K562 (cell line): ENCODE measurements around the gene ALK. TPM values are rescaled to one million over a fixed set of nuclear protein-coding genes. Genes with fewer than 3 reads are reported as not detected.

ENCODE experiments used
- ATAC-seq: fragments of 200-7000 bp; cut with Tn5 transposase; 3 replicates; pipeline ENCODE4 v1.9.1; 2020; ENCODE audit warnings: moderate library complexity
- BruUV-seq: library from RNA; stranded (reverse); fragments of 400-500 nt; replicated peaks from 2 replicates; lab custom pipeline; 2021; lab: Mats Ljungman, UMichigan
- CTCF ChIA-PET: fragments of 300-600 bp; formaldehyde crosslinking; extraction: SDS; loops from one replicate; lab custom pipeline; 2021; ENCODE audit warnings: low intra/inter-chr PET ratio; lab: Yijun Ruan, JAX
- POLR2A ChIA-PET: fragments of 300-600, 350-650 bp; sonication (Branson Sonifier 250); formaldehyde crosslinking; extraction: SDS; loops from one replicate; lab custom pipeline; 2021; ENCODE audit warnings: antibody characterized with exemption, inconsistent platforms; lab: Yijun Ruan, JAX
- DNase-seq, 4 experiments: peaks; one replicate each; pipeline versions ENCODE4 v3.0.0 to v3.0.0-alpha.2; 2011 to 2018; ENCODE audit warnings: low spot score in 3 of 4, mixed read lengths in 3 of 4; ENCODE audit errors: extremely low read depth in 1 of 4
- FAIRE-seq: peaks from 2 replicates; lab custom pipeline; 2011; peaks lifted over from hg19 to GRCh38; lab: Jason Lieb, UNC
- H2AFZ ChIP-seq: 2 replicates; pipeline ENCODE4 v1.6.0; 2011; ENCODE audit warnings: low read depth, low read length, control low read depth, inconsistent platforms
- H3K27ac ChIP-seq: fragments of 200-600 bp; 3 replicates; pipeline ENCODE4 v1.8.0; 2011; ENCODE audit warnings: low read depth, mild to moderate bottlenecking, control low read depth, inconsistent platforms, low read length, moderate library complexity, mixed read lengths; ENCODE audit errors: extremely low read depth
- H3K27me3 ChIP-seq, 2 experiments: fragments of 300-600 bp in 1 of 2; 2 replicates in 1 of 2; 3 replicates in 1 of 2; pipeline versions ENCODE4 v1.6.0 to v1.8.0; 2011; ENCODE audit warnings: inconsistent platforms in 2 of 2, low read length in 2 of 2, mild to moderate bottlenecking in 1 of 2, mixed read lengths in 1 of 2, moderate library complexity in 1 of 2; ENCODE audit not compliant: control insufficient read depth in 2 of 2, insufficient read depth in 2 of 2
- H3K36me3 ChIP-seq: fragments of 300-600 bp; 3 replicates; pipeline ENCODE4 v1.8.0; 2011; ENCODE audit warnings: mild to moderate bottlenecking, low read length, inconsistent platforms; ENCODE audit not compliant: control insufficient read depth, insufficient read depth
- H3K4me1 ChIP-seq, 2 experiments: fragments of 200-600 bp in 1 of 2; replicated peaks in 1 of 2; 2 replicates in 1 of 2; 3 replicates in 1 of 2; pipeline versions ENCODE4 v1.5.1 to v1.8.0; 2011; ENCODE audit warnings: inconsistent platforms in 2 of 2, low read length in 2 of 2, mild to moderate bottlenecking in 1 of 2, mixed read lengths in 1 of 2, moderate library complexity in 1 of 2; ENCODE audit not compliant: control insufficient read depth in 2 of 2, insufficient read depth in 2 of 2
- H3K4me2 ChIP-seq: 2 replicates; pipeline ENCODE4 v1.6.1; 2011; ENCODE audit warnings: low read length, control low read depth, inconsistent platforms, mixed read lengths; ENCODE audit not compliant: insufficient read depth
- H3K4me3 ChIP-seq: fragments of 200-600 bp; sonication (generic), shearing (Covaris generic); 2 replicates; pipeline ENCODE4 v1.5.1; 2016; ENCODE audit warnings: control low read depth, inconsistent platforms
- H3K79me2 ChIP-seq: fragments of 200-600 bp; 3 replicates; pipeline ENCODE4 v1.8.0; 2011; ENCODE audit warnings: low read length, inconsistent platforms; ENCODE audit not compliant: control insufficient read depth, insufficient read depth
- H3K9ac ChIP-seq, 2 experiments: 2 replicates each; pipeline versions ENCODE4 v1.6.0 to v1.6.1; 2011; ENCODE audit warnings: low read depth in 2 of 2, low read length in 2 of 2, control low read depth in 1 of 2, inconsistent platforms in 1 of 2, mild to moderate bottlenecking in 1 of 2, mixed read lengths in 1 of 2; ENCODE audit not compliant: insufficient read depth in 1 of 2
- H3K9me1 ChIP-seq: one replicate; pipeline ENCODE4 v1.6.0; 2011; ENCODE audit warnings: inconsistent platforms, mild to moderate bottlenecking, low read length, moderate library complexity; ENCODE audit not compliant: control insufficient read depth, insufficient read depth
- H3K9me3 ChIP-seq: replicated peaks from 2 replicates; pipeline ENCODE4 v1.5.1; 2011; ENCODE audit warnings: low read depth, low read length, inconsistent platforms; ENCODE audit not compliant: control insufficient read depth, insufficient read depth
- H4K20me1 ChIP-seq: replicated peaks from 2 replicates; pipeline ENCODE4 v1.6.1; 2011; ENCODE audit warnings: low read length, inconsistent platforms, mixed read lengths; ENCODE audit not compliant: control insufficient read depth, insufficient read depth
- CTBP1 ChIP-seq: fragments of 450-650 bp; IDR thresholded peaks from 2 replicates; pipeline ENCODE4 v1.6.1; 2016; ENCODE audit warnings: borderline replicate concordance
- ERF ChIP-seq: fragments of 450-650 bp; formaldehyde crosslinking; IDR thresholded peaks from 2 replicates; pipeline ENCODE4 v1.4.0; 2020; ENCODE audit warnings: mild to moderate bottlenecking, mixed read lengths
- FUS ChIP-seq: fragments of 200-400 bp; formaldehyde crosslinking; optimal IDR thresholded peaks from 2 replicates; pipeline ENCODE3; 2017; ENCODE audit warnings: low read depth, low read length
- NFXL1 ChIP-seq: fragments of 450-650 bp; formaldehyde crosslinking; IDR thresholded peaks from 2 replicates; pipeline ENCODE4 v1.4.0; 2021; ENCODE audit warnings: mild to moderate bottlenecking
- RBBP5 ChIP-seq: fragments of 200-600 bp; sonication (generic); IDR thresholded peaks from 2 replicates; pipeline ENCODE4 v1.6.1; 2012; ENCODE audit warnings: borderline replicate concordance, mild to moderate bottlenecking, low read length, control low read depth, inconsistent platforms; ENCODE audit not compliant: insufficient read depth, poor library complexity, severe bottlenecking
- RNF219 ChIP-seq: fragments of 250-450 bp; sonication (Bioruptor Pico); IDR thresholded peaks from 2 replicates; pipeline ENCODE4 v1.5.0; 2022; ENCODE audit warnings: mild to moderate bottlenecking
- SLC30A9 ChIP-seq: fragments of 250-450 bp; sonication (Bioruptor Pico); IDR thresholded peaks from 2 replicates; pipeline ENCODE4 v1.8.0; 2022; ENCODE audit warnings: mild to moderate bottlenecking, moderate library complexity
- WHSC1 ChIP-seq: IDR thresholded peaks from one replicate; pipeline ENCODE4 v1.6.1; 2012; ENCODE audit warnings: low read length, control low read depth, inconsistent platforms
- ZNF274 ChIP-seq: IDR thresholded peaks from 2 replicates; pipeline ENCODE4 v1.6.1; 2011; ENCODE audit warnings: low read depth, mild to moderate bottlenecking, low read length, moderate library complexity, borderline replicate concordance
- ZNF3 ChIP-seq: fragments of 250-450 bp; sonication (Bioruptor Pico); IDR thresholded peaks from 2 replicates; pipeline ENCODE4 v1.5.0; 2021; ENCODE audit warnings: mild to moderate bottlenecking, moderate library complexity
- WGBS: fragments of 100-300 bp; shearing (Covaris generic); methylation state at CpG from one replicate; pipeline ENCODE4 v1.1.6; 2016; ENCODE audit warnings: low coverage, mixed read lengths; ENCODE audit not compliant: insufficient coverage; ENCODE audit errors: missing lambda C conversion rate; 5-methylcytosine and 5-hydroxymethylcytosine counted together
- in situ Hi-C: fragments of 300-500 bp; cut with MboI; formaldehyde crosslinking; loops from 4 replicates; pipeline ENCODE4 v1.15.0; 2018; ENCODE audit warnings: inconsistent platforms, mixed read lengths
- intact Hi-C: fragments of 100-400 bp; cut with micrococcal nuclease; formaldehyde crosslinking; loops from 2 replicates; pipeline ENCODE4 v1.14.2; 2022
- polyA plus RNA-seq, 8 experiments: library from polyadenylated mRNA; depleted of rRNA in 4 of 8; stranded (reverse) in 5 of 8; unstranded in 3 of 8; fragments of >200 nt; fragmentation: Nextera tagmentation in 2 of 8; fragmentation: Illumina TruSeq in 1 of 8; extraction: Ambion mirVana in 2 of 8; extraction: Trizol in 1 of 8; gene quantifications; 2 replicates each; pipeline versions ENCODE4 v1.2.1 to v1.2.3, GENCODE V29; 2011 to 2014; ENCODE audit warnings: inconsistent platforms in 1 of 8, missing spikeins in 1 of 8
- total RNA-seq, 7 experiments: library from RNA; depleted of rRNA in 6 of 7; stranded (reverse); fragments of >200 nt in 6 of 7; fragmentation: Illumina TruSeq in 2 of 7; extraction: Trizol in 2 of 7; gene quantifications; 2 replicates each; pipeline versions ENCODE4 v1.2.1 to v1.2.3, GENCODE V29; 2011 to 2021; ENCODE audit warnings: low replicate concordance in 1 of 7
- TF ChIP-seq, protein P1 (sequence below): sonication (generic); formaldehyde crosslinking; IDR thresholded peaks from 2 replicates; pipeline ENCODE4 v1.8.0; 2022; ENCODE audit warnings: mild to moderate bottlenecking, missing genetic modification reagents

The ALK gene
- total and polyA plus RNA-seq, 9 of the 15 experiments (the other 6 are each of a cell fraction or from before 2014, with no cell fraction given) = not detected

GRCh38 chr2:29495536-29496060, 425.8 kb downstream of the ALK start:
- DNase-seq (no peak), FAIRE-seq (no peak), ATAC-seq (no peak)
- intact Hi-C loops (no loop called here), in situ Hi-C loops (no loop called here)
- Histone ChIP-seq H3K36me3 (no peaks in the 10 kb centered on the region), H3K27ac (no peak overlapping the region), H2AFZ (no peak overlapping the region), H3K79me2 (no peaks in the 10 kb centered on the region), H3K27me3 (no peaks in the 10 kb centered on the region), H3K4me3 (no peak overlapping the region), H3K9me1 (no peaks in the 10 kb centered on the region), H3K4me2 (no peak overlapping the region), H3K9me3 (no peaks in the 10 kb centered on the region), H3K4me1 (no peaks in the 10 kb centered on the region), H3K9ac (no peak overlapping the region), H4K20me1 (no peaks in the 10 kb centered on the region)
- ChIA-PET CTCF (no interaction called here), POLR2A (interaction anchor here (0.6 kb wide), 1 partner anchor 8 kb away, joined by 3 read pairs; no protein-coding TSS in a partner anchor)
- no TSS peak for BruUV-seq
- no peak for TF ChIP-seq ERF (CRISPR knock-in tag)
- TF ChIP-seq RNF219 (CRISPR knock-in tag) = no peak
- TF ChIP-seq SLC30A9 (CRISPR knock-in tag) = no peak
- TF ChIP-seq ZNF274 = no peak
- TF ChIP-seq WHSC1 = no peak
- no peak for TF ChIP-seq NFXL1
- TF ChIP-seq RBBP5 = no peak
- TF ChIP-seq FUS = no peak
- no peak for TF ChIP-seq CTBP1
- TF ChIP-seq ZNF3 (CRISPR knock-in tag) = no peak
- TF ChIP-seq, protein P1, sequence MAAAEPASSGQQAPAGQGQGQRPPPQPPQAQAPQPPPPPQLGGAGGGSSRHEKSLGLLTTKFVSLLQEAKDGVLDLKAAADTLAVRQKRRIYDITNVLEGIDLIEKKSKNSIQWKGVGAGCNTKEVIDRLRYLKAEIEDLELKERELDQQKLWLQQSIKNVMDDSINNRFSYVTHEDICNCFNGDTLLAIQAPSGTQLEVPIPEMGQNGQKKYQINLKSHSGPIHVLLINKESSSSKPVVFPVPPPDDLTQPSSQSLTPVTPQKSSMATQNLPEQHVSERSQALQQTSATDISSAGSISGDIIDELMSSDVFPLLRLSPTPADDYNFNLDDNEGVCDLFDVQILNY (CRISPR knock-in tag) = no peak
- WGBS = 0% methylated on average over 4 of the region's 4 CpGs
